ENCODE results near the gene TMEM225B.
"Not testable (repeated sequence)": the region's sequence is repeated elsewhere in the genome, so short reads cannot be mapped to it uniquely, and the experiment has no call there.

TMEM225B gene

DNA sequence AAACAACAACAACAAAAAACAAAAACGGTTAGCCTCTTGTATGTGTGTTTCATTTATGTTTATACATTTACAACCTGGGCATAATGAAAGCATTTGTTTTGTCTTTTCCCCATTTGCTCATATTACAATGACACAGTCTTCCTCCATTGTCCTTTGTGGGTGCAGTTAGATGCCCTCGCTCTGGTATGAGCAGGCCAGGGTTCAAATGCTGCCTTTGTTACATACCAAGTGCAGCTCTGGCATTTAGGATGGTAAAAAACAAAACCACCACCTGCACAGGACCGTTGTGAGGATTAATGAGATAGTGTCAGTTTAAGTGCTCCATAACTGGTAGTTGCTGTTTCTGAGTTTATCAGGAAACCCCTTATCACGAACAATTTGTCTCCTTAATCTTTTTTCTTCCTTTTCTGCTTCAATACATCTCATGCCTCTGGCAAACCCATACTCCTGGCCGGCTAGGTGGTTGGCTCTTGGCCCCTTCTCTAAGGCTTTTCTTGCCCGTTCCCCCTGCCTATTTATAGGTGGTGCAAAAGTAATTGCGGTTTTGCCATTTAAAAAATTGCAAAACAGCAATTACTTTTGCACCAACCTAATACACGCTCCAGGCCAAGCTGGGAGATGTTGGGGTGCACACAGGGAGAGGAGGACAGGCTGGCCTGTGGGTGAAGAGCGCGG, 18.6 kb upstream of the TMEM225B start:
- no peak for DNase-seq (ENCODE audit: low spot score)

DNA sequence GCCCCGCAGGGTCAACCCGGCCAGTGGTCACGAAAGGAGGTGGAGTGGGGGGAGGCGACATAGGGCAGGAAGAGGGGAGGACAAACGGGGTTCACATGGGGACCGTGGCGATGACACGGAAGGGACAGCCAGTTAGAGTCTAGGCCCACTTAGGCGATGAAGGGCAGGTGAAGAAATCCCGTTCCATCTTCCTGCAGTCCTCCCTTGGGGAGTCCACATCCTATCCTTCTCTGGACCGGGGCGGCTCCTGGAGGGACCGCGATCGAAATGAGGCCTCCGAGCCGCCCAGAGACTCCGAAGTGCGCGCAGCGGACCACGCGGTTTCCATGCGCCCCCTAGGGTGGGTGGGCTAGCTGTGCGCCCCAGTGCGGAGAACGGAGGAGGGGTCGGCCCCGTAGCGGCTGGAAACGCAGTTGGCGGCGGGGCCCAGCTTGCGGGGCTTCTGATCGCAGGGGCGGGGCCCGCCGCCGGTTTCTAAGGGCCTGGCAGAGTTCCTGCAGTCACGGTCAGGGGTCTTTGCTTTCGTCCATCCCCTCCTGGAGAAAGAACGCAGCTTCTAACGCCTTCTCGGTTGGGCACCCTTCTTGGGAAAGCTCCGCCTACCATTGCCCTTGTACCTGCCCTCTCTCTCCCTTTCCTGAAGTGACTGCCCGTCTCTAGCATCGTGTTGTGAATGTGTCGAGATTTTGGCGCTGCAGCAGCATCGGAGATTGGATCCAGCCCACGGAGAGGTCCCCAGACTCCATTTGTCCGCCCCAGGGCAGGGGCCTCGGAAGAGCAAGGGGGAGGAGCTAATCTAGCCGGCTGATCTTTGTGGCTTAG, 17.9 kb upstream of the TMEM225B start:
- peak; percentile 38 for DNase-seq (ENCODE audit: low spot score)

DNA sequence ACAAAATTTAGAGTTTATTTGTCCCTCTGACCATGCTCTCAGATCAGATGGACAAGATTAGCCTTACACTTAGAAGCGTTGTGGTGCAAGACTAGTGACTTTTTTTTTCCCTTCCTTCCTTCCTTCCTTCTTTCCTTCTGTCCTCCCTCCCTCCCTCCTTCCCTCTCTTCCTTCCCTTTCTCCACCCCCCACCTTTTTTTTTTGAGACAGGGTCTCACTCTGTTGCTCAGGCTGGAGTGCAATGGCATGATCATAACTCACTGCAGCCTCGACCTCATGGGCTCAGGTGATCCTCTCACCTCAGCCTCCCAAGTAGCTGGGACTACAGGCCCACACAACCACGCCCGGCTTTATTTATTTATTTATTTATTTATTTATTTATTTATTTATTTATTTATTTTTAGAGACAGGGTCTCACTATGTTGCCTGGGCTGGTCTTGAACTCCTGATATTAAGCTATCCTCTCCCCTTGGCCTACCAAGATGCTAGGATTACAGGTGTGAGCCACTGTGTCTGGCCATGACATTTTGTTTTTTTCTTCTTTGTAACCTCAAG, 17.2 kb upstream of the TMEM225B start:
- not testable (repeated sequence) for DNase-seq (ENCODE audit: low spot score)

DNA sequence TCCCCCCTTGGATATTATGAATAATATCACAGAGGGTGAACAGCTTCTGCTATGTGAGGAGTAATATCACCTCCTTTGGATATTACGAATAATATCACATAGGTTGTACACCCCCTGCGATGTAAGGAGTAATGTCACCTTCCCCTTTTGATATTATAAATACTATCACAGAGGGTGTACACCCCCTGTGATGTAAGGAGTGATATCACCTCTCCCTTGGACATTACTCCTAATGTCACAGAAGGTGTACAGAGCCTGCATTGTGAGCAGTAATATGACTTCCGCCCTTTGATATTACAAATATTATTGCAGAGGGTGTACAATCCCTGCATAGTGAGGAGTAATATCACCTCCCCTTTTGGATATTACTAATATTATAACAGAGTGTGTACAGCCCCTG, 9.2 kb upstream of the TMEM225B start:
- DNase-seq (ENCODE audit: low spot score) = no peak

DNA sequence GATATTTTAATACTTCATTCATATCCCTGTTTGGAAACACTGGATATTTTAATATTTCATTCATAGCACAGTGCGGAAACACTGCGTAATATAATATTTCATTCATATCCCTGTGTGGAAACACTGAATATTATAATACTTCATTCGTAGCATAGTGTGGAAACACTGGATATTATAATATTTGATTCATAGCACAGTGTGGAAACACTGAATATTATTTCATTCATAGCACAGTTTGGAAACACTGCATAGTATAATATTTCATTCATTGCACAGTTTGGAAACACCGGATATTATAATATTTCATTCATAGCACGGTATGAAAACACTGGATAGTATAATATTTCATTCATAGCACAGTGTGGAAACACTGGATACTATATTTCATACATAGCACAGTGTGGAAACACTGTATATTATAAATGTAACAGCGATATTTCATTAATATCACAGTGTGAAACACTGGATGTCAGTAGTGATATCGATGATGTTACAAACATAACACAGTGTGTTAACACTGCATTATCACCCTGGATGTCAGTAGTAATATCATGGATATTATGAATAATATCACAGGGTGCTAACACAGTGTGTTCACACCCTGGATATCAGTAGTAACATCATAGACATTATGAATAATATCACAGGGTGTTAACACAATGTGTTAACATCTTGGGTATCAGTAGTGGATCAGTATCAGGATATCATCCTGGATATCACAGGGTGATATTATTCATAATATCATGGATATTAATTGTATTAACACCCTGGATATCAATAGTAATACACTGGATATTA, 2.9 kb upstream of the TMEM225B start:
- no peak for DNase-seq (ENCODE audit: low spot score)

DNA sequence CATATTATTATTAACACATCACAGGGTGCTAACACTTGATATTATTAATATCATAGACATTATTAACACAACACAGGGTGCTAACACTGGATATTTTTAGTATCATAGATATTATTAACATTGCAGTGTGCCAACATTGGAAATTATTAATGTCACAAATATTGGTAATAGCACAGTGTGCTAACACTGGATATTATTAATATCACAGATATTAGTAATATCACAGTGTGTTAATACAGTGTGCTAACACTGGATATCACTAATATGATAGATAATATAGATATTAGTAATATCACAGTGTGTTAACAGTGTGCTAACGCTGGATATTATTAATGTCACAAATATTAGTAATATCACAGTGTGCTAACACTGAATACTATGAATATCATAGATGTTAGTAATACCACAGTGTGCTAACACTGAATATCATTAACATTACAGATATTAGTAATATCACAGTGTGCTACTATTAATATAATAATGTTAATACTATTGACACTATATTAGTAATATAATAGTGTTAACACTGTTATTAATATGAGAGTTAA, 1.6 kb upstream of the TMEM225B start:
- DNase-seq (ENCODE audit: low spot score) = no peak

DNA sequence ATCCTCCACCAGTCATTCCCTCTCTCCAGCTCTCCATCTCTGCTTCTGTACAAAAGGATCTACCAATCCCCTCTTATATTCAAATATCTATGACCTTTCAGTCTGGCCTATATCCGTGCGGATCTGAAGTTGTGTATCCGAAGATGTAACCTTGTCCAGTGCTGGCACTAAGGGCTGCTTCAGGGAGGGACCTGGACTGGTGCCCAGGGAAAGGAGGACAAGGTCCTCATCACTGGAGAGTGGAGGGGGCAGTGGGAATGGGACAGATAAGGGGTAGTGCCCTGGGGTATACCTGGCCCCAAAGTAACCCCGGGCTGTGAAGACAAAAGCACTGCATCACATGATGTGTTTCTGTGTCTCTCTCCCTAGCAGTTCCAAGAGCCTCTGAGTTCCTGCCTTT, 1.8 kb downstream of the TMEM225B start:
- no peak for DNase-seq (ENCODE audit: low spot score)

DNA sequence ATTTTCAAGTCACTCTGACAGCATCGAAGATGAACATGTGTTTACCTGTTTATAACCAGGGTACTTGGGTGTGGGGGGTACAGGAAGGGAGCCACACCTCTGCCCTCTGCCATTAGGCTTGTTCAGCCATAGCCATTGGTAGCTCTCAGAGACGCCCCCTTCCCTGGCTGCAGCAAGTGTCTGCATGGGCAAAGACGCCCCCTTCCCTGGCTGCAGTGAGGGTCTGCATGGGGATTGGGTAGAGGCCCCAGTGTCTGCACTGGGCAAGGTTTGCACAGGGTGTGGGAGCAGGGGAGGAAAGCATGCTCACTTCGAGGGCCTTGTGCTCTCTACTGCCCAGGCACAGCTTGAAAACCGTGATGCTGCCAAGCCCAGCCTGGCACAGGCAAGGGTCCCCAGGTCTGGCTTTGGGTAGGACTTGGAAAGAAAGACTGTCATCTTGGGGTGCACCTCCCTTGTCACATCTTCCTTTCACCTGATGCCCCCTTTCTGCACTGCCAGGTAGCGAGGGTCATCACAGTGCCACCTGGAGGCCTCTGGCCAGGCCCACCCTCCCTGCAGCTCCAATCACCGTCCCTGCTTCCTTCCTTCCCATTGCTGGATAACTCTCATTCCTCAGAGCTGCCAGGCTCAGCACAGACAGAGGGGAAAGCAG, 3.7 kb downstream of the TMEM225B start:
- DNase-seq (ENCODE audit: low spot score) = no peak

DNA sequence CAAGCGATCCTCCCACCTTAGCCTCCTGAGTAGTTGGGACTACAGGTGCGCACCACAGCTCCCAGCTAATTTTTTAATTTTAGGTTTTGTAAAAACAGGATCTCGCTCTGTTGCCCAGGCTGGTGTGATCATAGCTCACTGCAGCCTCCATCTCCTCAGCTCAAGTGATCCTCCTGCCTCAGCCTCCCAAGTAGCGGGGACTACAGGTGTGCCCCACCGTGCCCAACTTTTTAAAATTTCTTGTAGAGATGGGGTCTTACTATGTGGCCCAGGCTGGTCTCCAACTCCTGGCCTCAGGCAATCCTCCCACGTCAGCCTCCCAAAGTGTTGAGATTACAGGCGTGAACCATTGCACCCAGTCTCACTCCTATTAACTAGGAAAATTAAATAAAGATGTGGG, 7.5 kb downstream of the TMEM225B start:
- no peak for DNase-seq (ENCODE audit: low spot score)

DNA sequence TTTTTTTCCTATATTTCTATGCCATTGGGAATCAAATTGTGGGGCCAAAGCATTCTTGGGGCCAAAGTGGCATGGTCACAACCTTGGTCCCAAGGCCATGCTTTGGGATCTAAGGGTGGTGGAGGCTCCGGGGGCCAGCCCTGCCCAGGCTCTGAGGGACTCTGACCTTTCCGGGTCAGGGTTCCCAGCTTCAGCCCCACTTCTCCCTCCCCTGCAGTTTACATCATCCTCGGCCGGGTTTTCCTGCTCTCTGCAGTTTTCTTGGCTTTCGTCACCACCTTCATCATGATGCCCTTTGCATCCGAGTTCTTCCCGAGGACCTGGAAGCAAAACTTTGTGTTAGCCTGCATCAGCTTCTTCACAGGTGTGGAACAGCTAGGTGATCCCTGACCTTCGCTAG, 8.5 kb downstream of the TMEM225B start:
- no peak for DNase-seq (ENCODE audit: low spot score)

DNA sequence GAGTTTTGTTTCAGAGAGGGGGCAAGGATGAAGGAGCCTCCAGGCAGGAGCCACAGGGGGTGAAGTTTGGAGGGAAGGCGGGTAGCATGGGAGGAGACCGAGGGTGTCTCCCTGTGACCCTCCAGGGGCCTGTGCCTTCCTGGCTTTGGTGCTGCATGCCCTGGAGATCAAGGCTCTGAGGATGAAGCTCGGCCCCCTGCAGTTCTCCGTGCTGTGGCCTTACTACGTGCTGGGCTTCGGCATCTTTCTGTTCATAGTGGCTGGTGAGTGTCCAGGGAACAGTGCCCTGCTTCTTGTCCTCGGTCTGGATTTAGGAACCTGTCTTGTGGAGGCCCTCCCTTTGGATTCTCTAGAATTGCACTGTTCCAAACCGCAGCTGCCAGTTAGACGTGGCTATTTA, 9.5 kb downstream of the TMEM225B start:
- DNase-seq (ENCODE audit: low spot score) = no peak

DNA sequence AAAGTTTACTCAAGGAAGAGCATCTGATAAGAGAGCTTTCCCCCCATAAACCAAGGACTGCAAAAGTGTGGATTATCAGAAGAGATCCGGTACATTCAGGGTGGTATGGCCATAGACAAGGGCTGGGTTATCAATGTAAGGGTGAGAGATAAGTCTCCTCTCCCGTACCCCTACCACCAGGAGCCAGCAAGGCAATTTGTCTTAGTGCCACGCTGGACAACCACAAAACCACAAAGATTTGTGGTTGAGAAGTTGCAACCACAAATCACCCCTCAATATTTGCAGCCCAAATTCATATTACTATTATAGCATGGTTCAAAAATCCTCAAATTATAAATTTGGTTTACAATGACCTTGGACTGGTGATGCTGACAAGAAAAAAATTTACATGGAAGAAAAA, 16.4 kb downstream of the TMEM225B start:
- DNase-seq (ENCODE audit: low spot score) = no peak

DNA sequence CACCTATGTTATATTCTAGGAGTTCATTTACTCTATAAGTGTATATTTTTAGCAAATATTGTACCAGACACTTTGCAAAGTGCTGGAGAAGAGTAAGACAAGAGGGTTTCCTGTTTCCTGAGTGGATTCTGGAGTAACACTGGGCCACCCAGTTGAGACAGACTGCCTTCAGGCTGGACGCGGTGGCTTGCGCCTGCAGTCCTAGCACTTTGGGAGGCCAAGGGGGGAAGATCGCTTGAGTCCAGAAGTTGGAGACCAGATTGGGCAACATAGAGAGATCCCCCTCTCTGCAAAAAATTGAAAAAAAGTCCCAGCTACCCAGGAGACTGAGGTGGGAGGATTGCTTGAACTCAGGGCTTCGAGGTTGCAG, 17.9 kb downstream of the TMEM225B start:
- no peak for DNase-seq (ENCODE audit: low spot score)

DNA sequence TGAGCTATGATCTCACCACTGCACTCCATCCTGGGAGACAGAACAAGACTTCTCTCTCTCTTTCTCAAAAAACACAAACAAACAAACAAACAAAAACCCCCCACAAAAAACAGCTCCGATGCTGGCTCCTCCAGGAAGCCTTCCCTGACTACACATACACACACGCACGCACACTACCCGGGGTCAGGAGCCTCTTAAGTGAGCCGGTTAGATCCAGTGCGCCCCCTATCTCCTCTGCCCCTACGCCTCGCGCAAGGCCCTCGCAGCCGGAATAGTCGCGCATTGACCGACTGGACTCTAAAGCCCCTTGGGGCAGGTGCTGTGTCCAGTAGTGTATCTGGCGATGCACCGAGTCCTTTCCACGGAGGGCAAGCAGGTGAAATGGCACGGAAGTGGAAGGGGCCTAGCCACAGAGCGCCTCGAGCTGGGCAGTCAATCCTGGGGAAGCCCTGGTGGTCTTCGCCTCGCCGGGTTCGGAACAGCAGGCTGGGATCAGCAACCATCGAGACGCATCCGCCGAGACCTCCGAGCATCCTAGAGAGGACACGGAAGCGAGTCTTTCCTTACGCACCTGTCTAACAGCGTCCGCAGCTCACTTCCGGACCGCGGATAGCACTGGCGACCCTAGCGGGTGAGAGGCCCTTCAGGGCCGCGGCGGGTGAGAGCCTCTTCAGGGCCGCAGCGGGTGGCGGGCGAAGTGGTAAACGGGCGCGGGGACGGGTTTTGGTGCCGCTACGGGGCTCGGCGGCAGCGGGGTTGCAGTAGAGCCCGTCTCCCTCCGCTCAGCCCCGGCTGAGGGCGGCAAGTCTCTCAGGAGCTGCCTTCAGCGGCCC, 18.5 kb downstream of the TMEM225B start, which contains the start of gene ZSCAN25:
Gene ZSCAN25, plus strand, starts transcription at position 588 of the 833 bp plus-strand sequence. CDS start 2,661 bp downstream, outside the sequence.
- peak; percentile 88 for DNase-seq (ENCODE audit: low spot score)

DNA sequence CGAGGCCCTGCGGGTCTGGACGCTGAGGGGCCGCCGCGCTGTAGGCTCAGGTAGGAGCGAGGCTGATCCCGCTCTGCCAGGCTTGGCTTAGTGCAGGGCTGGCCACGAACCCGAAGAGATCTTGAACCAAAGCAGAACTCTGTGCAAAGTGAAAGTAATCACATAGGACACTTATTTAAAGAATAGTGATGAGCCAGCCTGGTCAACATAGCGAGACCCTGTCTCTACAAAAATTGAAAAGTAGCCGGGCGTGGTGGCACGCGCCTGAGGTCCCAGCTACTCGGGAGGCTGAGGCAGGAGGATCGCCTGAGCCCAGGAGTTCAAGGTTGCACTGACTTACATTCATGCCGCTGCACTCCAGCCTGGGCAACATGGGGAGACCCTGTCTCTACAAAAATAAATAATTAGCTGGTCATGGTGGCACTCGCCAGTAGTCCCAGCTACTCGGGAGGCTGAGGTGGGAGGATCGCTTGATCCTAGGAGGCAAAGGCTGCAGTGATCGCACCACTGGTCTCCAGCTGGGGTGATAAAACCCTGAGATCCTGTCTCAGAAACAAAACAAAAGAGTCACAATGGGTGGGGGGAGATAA, 19.2 kb downstream of the TMEM225B start:
- DNase-seq (ENCODE audit: low spot score) = no peak

DNA sequence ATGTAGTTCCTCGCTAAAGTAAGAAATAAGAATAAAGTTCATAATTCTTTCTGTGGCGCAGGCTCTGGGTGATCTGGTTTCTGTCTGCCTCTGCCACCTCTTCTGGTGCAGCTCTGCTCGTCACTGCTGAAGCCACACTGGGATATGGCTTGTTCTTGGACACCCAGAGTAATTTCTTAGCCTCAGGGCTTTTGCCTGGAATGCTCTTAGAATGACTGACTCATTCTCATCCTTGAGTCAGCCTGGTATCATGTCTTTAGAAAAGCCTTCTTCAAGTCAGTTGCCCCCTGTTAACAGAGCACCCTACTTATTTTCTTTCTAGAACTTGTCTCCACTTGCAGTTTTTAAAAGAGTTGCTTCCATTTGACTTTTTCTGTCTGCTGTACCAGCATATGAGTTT, 20.7 kb downstream of the TMEM225B start:
- DNase-seq (ENCODE audit: low spot score) = no peak

DNA sequence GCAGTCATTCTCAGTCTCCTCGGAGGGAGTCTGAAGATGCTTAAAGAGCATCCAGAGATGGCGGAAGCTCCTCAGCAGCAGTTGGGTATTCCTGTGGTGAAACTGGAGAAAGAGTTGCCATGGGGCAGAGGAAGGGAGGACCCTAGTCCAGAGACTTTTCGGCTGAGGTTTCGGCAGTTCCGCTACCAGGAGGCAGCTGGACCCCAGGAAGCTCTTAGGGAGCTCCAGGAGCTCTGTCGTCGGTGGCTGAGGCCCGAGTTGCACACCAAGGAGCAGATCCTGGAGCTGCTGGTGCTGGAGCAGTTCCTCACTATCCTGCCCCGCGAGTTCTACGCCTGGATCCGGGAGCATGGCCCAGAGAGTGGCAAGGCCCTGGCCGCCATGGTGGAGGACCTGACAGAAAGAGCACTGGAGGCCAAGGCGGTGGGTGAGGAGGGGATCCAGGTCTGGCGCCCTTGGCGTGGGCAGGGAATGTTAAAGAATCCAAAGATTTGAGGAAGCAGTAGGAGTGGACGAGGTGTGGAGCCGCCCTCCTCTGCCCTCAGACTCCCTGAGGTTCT, 21.6 kb downstream of the TMEM225B start:
- no peak for DNase-seq (ENCODE audit: low spot score)

DNA sequence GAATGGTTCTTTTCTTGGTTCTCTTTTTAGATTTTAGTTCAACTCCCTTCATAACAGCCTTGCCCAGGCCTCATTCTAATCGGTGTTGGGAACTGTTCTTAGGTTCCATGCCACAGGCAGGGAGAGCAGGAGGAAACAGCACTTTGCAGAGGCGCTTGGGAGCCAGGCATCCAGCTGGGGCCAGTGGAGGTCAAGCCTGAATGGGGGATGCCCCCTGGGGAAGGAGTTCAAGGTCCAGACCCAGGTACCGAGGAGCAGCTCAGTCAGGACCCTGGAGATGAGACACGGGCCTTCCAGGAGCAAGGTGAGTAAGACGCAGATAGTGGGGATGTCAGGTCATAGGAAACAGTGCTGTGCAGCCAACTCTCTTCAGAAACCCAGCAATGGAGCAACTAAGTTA, 23.2 kb downstream of the TMEM225B start:
- DNase-seq (ENCODE audit: low spot score) = no peak

DNA sequence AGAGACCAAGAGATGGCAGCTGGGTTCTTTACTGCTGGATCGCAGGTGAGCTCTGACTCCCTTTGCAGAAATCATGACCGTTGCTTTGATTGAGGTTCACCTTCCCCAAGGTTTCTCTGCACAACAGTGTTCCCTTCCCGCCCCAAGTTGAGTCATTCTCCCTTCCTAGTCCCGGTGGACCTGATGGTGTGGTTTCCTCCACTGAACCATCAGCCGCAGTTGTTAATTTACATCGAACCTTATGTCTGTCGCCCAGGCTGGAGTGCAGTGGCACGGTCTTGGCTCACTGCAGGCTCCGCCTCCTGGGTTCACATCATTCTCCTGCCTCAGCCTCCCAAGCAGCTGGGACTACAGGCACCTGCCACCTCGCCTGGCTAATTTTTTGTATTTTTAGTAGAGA, 24.5 kb downstream of the TMEM225B start:
- DNase-seq (ENCODE audit: low spot score) = no peak

DNA sequence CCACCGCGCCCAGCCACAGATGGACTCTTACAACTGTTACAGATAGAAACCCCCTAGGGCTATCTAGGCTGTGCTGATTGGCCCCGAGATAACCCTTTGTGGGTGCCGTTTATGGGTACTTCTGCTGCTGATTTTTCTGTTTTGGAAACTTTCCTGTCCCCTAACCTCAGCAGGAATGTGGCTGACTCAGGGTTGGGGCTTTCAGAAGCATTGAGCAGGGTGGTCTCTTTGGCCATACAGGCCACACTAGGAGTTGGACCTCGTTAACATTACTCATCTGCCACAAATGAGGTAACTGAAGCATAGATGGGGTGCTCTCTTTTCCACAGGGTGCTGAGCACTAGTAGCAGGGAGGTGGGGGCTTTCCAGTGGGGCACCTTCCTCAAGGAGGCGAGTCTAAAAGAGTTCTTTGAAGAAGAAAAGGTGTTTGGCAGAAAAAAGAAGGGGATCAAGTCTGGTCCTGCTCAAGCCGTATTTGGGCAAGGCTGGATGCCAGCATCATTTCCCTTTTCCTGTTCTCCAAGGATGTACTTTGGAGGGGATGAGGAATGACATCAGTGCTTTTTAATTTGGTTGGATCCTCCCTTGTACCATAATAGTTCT, 25.1 kb downstream of the TMEM225B start:
- DNase-seq (ENCODE audit: low spot score) = no peak
